Neural progenitor cell (in vitro differentiated cells): Measurements from ENCODE around the gene TMEM130. TPM values are rescaled to one million over a fixed set of nuclear protein-coding genes. Genes with fewer than 3 reads are reported as not detected.

ENCODE experiments used
- DNase-seq: peaks from one replicate; pipeline ENCODE4 v3.0.0-alpha.2; 2016; ENCODE audit warnings: low spot score
- H2AFZ ChIP-seq: fragments of 200-600 bp; sonication (generic); replicated peaks from 2 replicates; pipeline ENCODE4 v1.6.1; 2016; ENCODE audit warnings: antibody characterized with exemption
- H3F3A ChIP-seq: fragments of 200-600 bp; sonication (generic); 2 replicates; pipeline ENCODE4 v1.6.1; 2016; ENCODE audit warnings: antibody characterized with exemption, low read depth
- H3K27ac ChIP-seq: fragments of 200-600 bp; sonication (generic); 2 replicates; pipeline ENCODE4 v1.5.1; 2016; ENCODE audit warnings: mild to moderate bottlenecking
- H3K27me3 ChIP-seq: fragments of 200-600 bp; sonication (generic); 2 replicates; pipeline ENCODE4 v1.6.1; 2016; ENCODE audit warnings: mild to moderate bottlenecking, moderate library complexity
- H3K36me3 ChIP-seq: fragments of 200-600 bp; sonication (generic); 2 replicates; pipeline ENCODE4 v1.5.1; 2016
- H3K4me1 ChIP-seq: fragments of 200-600 bp; sonication (generic); 2 replicates; pipeline ENCODE4 v1.6.1; 2016; ENCODE audit warnings: mixed run types
- H3K4me2 ChIP-seq: fragments of 200-600 bp; sonication (generic); 2 replicates; pipeline ENCODE4 v1.6.1; 2016
- H3K4me3 ChIP-seq: fragments of 200-600 bp; sonication (generic); 2 replicates; pipeline ENCODE4 v1.5.1; 2016
- H3K79me2 ChIP-seq: fragments of 200-600 bp; sonication (generic); 2 replicates; pipeline ENCODE4 v1.6.1; 2016; ENCODE audit warnings: low read depth
- H3K9ac ChIP-seq: fragments of 200-600 bp; sonication (generic); 2 replicates; pipeline ENCODE4 v1.6.1; 2016
- H3K9me3 ChIP-seq: fragments of 200-600 bp; sonication (generic); 2 replicates; pipeline ENCODE4 v1.5.1; 2016; ENCODE audit warnings: low read depth
- H4K20me1 ChIP-seq: fragments of 200-600 bp; sonication (generic); 2 replicates; pipeline ENCODE4 v1.6.1; 2016; ENCODE audit warnings: low read depth
- H3K27ac Mint-ChIP-seq: 3 replicates; pipeline ENCODE4 v1.8.0; 2021; ENCODE audit warnings: mixed read lengths
- H3K27me3 Mint-ChIP-seq: 2 replicates; pipeline ENCODE4 v1.8.0; 2022; ENCODE audit warnings: low read depth, mild to moderate bottlenecking, inconsistent platforms, moderate library complexity, mixed read lengths; ENCODE audit not compliant: insufficient read depth
- H3K36me3 Mint-ChIP-seq: 3 replicates; pipeline ENCODE4 v1.8.0; 2021; ENCODE audit warnings: mixed read lengths
- H3K4me1 Mint-ChIP-seq: 3 replicates; pipeline ENCODE4 v1.8.0; 2021; ENCODE audit warnings: mixed read lengths
- H3K4me3 Mint-ChIP-seq: 3 replicates; pipeline ENCODE4 v1.8.0; 2021; ENCODE audit warnings: mild to moderate bottlenecking, moderate library complexity, mixed read lengths
- H3K9me3 Mint-ChIP-seq: 3 replicates; pipeline ENCODE4 v1.8.0; 2020; ENCODE audit warnings: mixed read lengths
- CTCF ChIP-seq: fragments of 200-600 bp; sonication (generic); IDR thresholded peaks from 2 replicates; pipeline ENCODE4 v1.5.1; 2017; ENCODE audit warnings: antibody characterized with exemption, mild to moderate bottlenecking
- EZH2 ChIP-seq: fragments of 200-600 bp; sonication (generic); IDR thresholded peaks from 2 replicates; pipeline ENCODE4 v1.6.1; 2017; ENCODE audit warnings: antibody characterized with exemption, mild to moderate bottlenecking, moderate library complexity
- EZH2phosphoT487 ChIP-seq: fragments of 200-600 bp; sonication (generic); IDR thresholded peaks from 2 replicates; pipeline ENCODE4 v1.6.1; 2017; ENCODE audit warnings: antibody characterized with exemption
- total RNA-seq: library from RNA; depleted of rRNA; stranded (reverse); fragments of >200 nt; gene quantifications from 2 replicates; pipeline ENCODE4 v1.2.3, GENCODE V29; 2015; ENCODE audit warnings: low replicate concordance

Gene TMEM130
- total RNA-seq, 1 donor from 2014 or later, result 1.0 TPM

DNA sequence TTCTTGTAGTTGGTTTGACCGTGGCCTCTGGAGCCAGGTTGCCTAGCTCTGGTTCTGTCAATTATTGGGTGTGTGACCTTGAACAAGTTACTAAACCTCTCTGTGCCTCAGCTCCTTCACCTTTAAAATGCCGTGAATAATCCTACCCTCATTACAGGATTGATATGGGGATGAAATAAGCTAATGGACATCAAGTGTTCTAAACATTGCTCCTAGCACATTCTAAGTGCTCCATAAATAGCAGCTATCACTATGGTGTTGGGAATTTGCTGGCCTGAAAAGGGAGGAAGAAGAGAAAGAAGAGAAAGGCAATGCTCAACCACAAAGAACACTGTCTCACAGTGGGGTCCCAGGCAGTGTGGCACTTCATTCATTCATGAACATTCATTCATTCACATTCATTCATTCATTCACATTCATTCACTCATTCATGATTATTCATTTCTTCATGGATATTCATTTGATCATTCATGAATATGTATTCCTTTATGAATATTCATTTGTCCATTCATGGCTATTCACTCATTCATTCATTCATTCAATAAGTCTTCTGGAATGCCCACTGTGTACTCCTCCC lies 38.8 kb downstream of the TMEM130 start:
- no peaks in the 10 kb centered on the region for H3K9me3 Mint-ChIP-seq
- Histone ChIP-seq H3F3A (no peaks in the 10 kb centered on the region), H2AFZ (no peak overlapping the region), H3K9ac (no peak overlapping the region), H3K27me3 (no peaks in the 10 kb centered on the region), H3K36me3 (no peaks in the 10 kb centered on the region), H4K20me1 (no peaks in the 10 kb centered on the region), H3K79me2 (no peaks in the 10 kb centered on the region), H3K4me2 (no peak overlapping the region), H3K4me1 (no peaks in the 10 kb centered on the region), H3K9me3 (no peaks in the 10 kb centered on the region), H3K27ac (no peak overlapping the region), H3K4me3 (no peak overlapping the region)
- peaks cover 10% of the 10 kb centered on the region for H3K4me1 Mint-ChIP-seq
- no peak for TF ChIP-seq CTCF
- no peak for TF ChIP-seq EZH2phosphoT487
- no peak for TF ChIP-seq EZH2
- H3K36me3 Mint-ChIP-seq, result no peaks in the 10 kb centered on the region
- no peak overlapping the region for H3K4me3 Mint-ChIP-seq
- no peak overlapping the region for H3K27ac Mint-ChIP-seq
- peaks cover 17% of the 10 kb centered on the region for H3K27me3 Mint-ChIP-seq
- no peak for DNase-seq

DNA sequence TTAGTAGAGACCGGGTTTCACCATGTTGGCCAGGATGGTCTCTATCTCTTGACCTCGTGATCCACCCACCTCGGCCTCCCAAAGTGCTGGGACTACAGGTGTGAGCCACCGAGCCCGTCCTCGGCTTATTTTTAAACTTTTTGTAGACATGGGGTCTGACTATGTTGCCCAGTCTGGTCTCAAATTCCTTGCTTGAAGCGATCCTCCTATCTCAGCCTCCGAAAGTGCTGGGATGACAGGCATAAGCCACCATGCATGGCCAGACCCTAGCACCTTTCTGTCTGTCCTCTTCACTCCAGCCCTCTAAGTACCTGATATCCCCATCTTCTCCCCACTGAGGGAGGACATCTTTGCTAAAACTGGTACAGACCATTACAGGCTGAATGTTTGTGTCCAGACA lies 41.4 kb downstream of the TMEM130 start:
- no peak overlapping the region for H3K27ac ChIP-seq
- H3K4me1 Mint-ChIP-seq, result peaks cover 3% of the 10 kb centered on the region
- H3K4me2 ChIP-seq, result no peak overlapping the region
- no peaks in the 10 kb centered on the region for H3K36me3 Mint-ChIP-seq
- no peaks in the 10 kb centered on the region for H3K79me2 ChIP-seq
- H3K4me3 ChIP-seq, result no peak overlapping the region
- H3K9me3 ChIP-seq, result no peaks in the 10 kb centered on the region
- no peaks in the 10 kb centered on the region for H3K4me1 ChIP-seq
- no peak overlapping the region for H2AFZ ChIP-seq
- no peak for TF ChIP-seq EZH2phosphoT487
- TF ChIP-seq CTCF, result no peak
- TF ChIP-seq EZH2, result no peak
- no peaks in the 10 kb centered on the region for H3K27me3 ChIP-seq
- H3F3A ChIP-seq, result no peaks in the 10 kb centered on the region
- H3K27ac Mint-ChIP-seq, result no peak overlapping the region
- H3K9ac ChIP-seq, result no peak overlapping the region
- no peak for DNase-seq
- no peaks in the 10 kb centered on the region for H3K36me3 ChIP-seq
- peaks cover 17% of the 10 kb centered on the region for H3K27me3 Mint-ChIP-seq
- no peaks in the 10 kb centered on the region for H4K20me1 ChIP-seq
- H3K4me3 Mint-ChIP-seq, result no peak overlapping the region
- H3K9me3 Mint-ChIP-seq, result no peaks in the 10 kb centered on the region

GRCh38 chr7:98827258-98827657 lies 42.6 kb downstream of the TMEM130 start:
- Histone ChIP-seq H3K9me3 (no peaks in the 10 kb centered on the region), H3K9ac (no peak overlapping the region), H3K4me1 (no peaks in the 10 kb centered on the region), H4K20me1 (no peaks in the 10 kb centered on the region), H3F3A (no peaks in the 10 kb centered on the region), H3K4me2 (no peak overlapping the region), H2AFZ (no peak overlapping the region), H3K4me3 (no peak overlapping the region), H3K27me3 (no peaks in the 10 kb centered on the region), H3K36me3 (no peaks in the 10 kb centered on the region), H3K27ac (no peak overlapping the region), H3K79me2 (no peaks in the 10 kb centered on the region)
- H3K27ac Mint-ChIP-seq, result no peak overlapping the region
- no peaks in the 10 kb centered on the region for H3K36me3 Mint-ChIP-seq
- H3K9me3 Mint-ChIP-seq, result no peaks in the 10 kb centered on the region
- no peak for DNase-seq
- no peak overlapping the region for H3K4me3 Mint-ChIP-seq
- H3K27me3 Mint-ChIP-seq, result peaks cover 19% of the 10 kb centered on the region
- H3K4me1 Mint-ChIP-seq, result peaks cover 9% of the 10 kb centered on the region
- no peak for TF ChIP-seq CTCF
- TF ChIP-seq EZH2, result no peak
- TF ChIP-seq EZH2phosphoT487, result no peak
